Ovary (tissue), 9 donors: Measurements from ENCODE around the gene COX19. TPM values are rescaled to one million over a fixed set of nuclear protein-coding genes. Genes with fewer than 3 reads are reported as not detected.

Experiments
- DNase-seq, 5 donors: peaks; one replicate each; pipeline ENCODE4 v3.0.0-alpha.2; 2019 to 2020
- H3K27ac ChIP-seq, 2 donors: fragments of 200-600 bp; one replicate each; pipeline versions ENCODE4 v1.5.1 to v1.8.0; 2019 to 2022
- H3K27me3 ChIP-seq: fragments of 200-600 bp; one replicate; pipeline ENCODE4 v1.8.0; 2022
- H3K36me3 ChIP-seq: fragments of 200-600 bp; sonication (generic); one replicate; pipeline ENCODE4 v1.5.1; 2019
- H3K4me1 ChIP-seq: one replicate; pipeline ENCODE4 v1.8.1; 2013; ENCODE audit warnings: mild to moderate bottlenecking, moderate library complexity; ENCODE audit not compliant: insufficient read depth
- H3K4me3 ChIP-seq: fragments of 200-600 bp; sonication (generic); one replicate; pipeline ENCODE4 v1.5.1; 2017
- H3K9me3 ChIP-seq, 2 donors: fragments of 200-600 bp in 1 of 2; sonication (generic) in 1 of 2; one replicate each; pipeline versions ENCODE4 v1.5.1 to v1.8.1; 2013 to 2019; ENCODE audit warnings: mild to moderate bottlenecking in 1 of 2, moderate library complexity in 1 of 2
- EP300 ChIP-seq: sonication (generic); formaldehyde crosslinking; IDR thresholded peaks from one replicate; pipeline ENCODE4 v1.6.1; 2017; ENCODE audit warnings: antibody characterized with exemption
- POLR2A ChIP-seq: fragments of 450-650 bp; IDR thresholded peaks from one replicate; pipeline ENCODE4 v1.6.1; 2017; ENCODE audit warnings: antibody characterized with exemption, mild to moderate bottlenecking, moderate library complexity
- WGBS, 3 donors: extraction: QIAGEN DNeasy Blood & Tissue Kit in 1 of 3; methylation state at CpG; one replicate each; pipeline versions ENCODE4 v1.1.5 to v1.1.7; 2013 to 2017; 5-methylcytosine and 5-hydroxymethylcytosine counted together
- intact Hi-C, 4 donors: fragments of 100-400 bp; cut with DNase I; formaldehyde crosslinking; loops; one replicate each; pipeline versions ENCODE4 v1.11.0 to v1.15.1; 2022 to 2023
- polyA plus RNA-seq, 2 donors: library from polyadenylated mRNA; stranded (reverse); fragments of 200-250 nt in 1 of 2; fragments of 350-450 nt in 1 of 2; fragmentation: Illumina TruSeq in 1 of 2; extraction: RNeasy Lipid Tissue Mini Kit (QIAGEN cat#74804) in 1 of 2; gene quantifications; one replicate each; pipeline ENCODE4 v1.2.3, GENCODE V29; 2013 to 2014
- total RNA-seq, 7 donors: library from RNA; depleted of rRNA in 2 of 7; stranded (reverse); fragments of >200 nt in 2 of 7; fragmentation: NEBNext Ultra II Directional in 3 of 7; extraction: Animal tissue kit (Norgen Biotek cat#: 25700) in 3 of 7; gene quantifications; one replicate each; pipeline versions ENCODE4 v1.1.0 to v1.2.4, GENCODE V29; 2016 to 2023
- TF ChIP-seq, protein P1 (sequence below), 3 donors: fragments of 450-650 bp in 2 of 3; fragments of 200-600 bp in 1 of 3; IDR thresholded peaks; one replicate each; pipeline versions ENCODE4 v1.5.1 to v1.8.0; 2016 to 2022; ENCODE audit warnings: antibody characterized with exemption in 3 of 3, mild to moderate bottlenecking in 1 of 3
- donor health status: DM: no; HTN: no; CAD: no; lungs with moderate emphysema.
- donor health status: DM: no; HTN: no; CAD: no.
- donor health status: Bipolar disorder and iron deficiency.
- donor health status: DM: yes; HTN: yes; CAD: no.
- donor health status: DM: no; HTN: no; CAD: no.
- donor health status: DM: yes; HTN: yes; CAD: no.

COX19 gene
- total and polyA plus RNA-seq, 9 donors = 6.7 to 15.2 (median 10.3) TPM

DNA sequence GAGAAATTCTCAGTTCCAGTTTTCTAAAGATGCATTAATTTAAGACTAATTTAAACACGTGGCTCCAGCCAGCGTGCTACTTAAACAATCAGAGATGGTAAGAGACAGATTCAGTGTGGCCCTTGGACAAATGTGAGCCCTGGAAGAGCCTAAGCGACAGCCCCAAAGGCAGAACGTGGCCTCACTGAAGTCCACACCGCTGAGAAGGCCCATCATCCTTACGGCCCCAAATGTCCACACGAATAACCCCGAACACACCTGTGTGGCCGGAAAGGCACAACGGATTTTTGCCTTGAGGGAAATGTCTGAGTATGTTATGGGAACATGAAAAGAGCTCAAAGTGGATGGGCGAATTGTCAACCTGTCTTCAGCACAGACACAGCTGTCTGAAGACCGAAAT lies 3.2 kb downstream of the COX19 start:
- TF ChIP-seq POLR2A (no peak), EP300 (no peak)
- TF ChIP-seq, protein P1, sequence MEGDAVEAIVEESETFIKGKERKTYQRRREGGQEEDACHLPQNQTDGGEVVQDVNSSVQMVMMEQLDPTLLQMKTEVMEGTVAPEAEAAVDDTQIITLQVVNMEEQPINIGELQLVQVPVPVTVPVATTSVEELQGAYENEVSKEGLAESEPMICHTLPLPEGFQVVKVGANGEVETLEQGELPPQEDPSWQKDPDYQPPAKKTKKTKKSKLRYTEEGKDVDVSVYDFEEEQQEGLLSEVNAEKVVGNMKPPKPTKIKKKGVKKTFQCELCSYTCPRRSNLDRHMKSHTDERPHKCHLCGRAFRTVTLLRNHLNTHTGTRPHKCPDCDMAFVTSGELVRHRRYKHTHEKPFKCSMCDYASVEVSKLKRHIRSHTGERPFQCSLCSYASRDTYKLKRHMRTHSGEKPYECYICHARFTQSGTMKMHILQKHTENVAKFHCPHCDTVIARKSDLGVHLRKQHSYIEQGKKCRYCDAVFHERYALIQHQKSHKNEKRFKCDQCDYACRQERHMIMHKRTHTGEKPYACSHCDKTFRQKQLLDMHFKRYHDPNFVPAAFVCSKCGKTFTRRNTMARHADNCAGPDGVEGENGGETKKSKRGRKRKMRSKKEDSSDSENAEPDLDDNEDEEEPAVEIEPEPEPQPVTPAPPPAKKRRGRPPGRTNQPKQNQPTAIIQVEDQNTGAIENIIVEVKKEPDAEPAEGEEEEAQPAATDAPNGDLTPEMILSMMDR (IDR thresholded peaks at IDR 0.05) = no peak
- Histone ChIP-seq H3K36me3 (no peaks in the 10 kb centered on the region), H3K9me3 (no peaks in the 10 kb centered on the region), H3K27me3 (no peaks in the 10 kb centered on the region), H3K4me3 (no peak overlapping the region), H3K4me1 (peaks cover 14% of the 10 kb centered on the region), H3K27ac (no peak overlapping the region)
- WGBS, 3 donors = 82 to 89% (median 86%) methylated on average over 12 of the region's 12 CpGs
- intact Hi-C loops = no loop called here
- no peak for DNase-seq

DNA sequence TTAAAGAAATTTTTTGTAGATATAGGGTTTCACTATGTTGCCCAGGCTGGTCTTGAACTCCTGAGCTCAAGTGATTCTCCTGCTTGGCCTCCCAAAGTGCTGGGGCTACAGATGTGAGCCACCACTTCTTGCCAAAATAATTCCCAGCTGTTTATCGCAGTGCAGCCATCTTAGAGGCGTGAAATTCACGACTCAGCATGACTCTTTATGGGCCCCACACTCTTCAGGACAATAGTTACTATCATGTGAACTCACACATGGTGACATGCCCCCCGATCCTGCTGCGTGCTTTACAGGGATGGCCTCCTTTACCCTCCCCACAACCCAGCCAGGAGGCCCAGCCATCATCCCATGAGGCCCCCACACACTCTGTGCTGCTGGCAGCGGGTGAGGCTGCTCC lies 4.6 kb downstream of the COX19 start:
- WGBS, 3 donors = 86 to 88% (median 87%) methylated on average over 6 of the region's 6 CpGs
- Histone ChIP-seq H3K27me3 (no peaks in the 10 kb centered on the region), H3K27ac (no peak overlapping the region), H3K9me3 (no peaks in the 10 kb centered on the region), H3K36me3 (no peaks in the 10 kb centered on the region), H3K4me3 (no peak overlapping the region), H3K4me1 (peaks cover 6% of the 10 kb centered on the region)
- intact Hi-C loops = no loop called here
- TF ChIP-seq POLR2A (no peak), EP300 (no peak)
- TF ChIP-seq, protein P1 (IDR thresholded peaks at IDR 0.05) = no peak
- DNase-seq = no peak

DNA sequence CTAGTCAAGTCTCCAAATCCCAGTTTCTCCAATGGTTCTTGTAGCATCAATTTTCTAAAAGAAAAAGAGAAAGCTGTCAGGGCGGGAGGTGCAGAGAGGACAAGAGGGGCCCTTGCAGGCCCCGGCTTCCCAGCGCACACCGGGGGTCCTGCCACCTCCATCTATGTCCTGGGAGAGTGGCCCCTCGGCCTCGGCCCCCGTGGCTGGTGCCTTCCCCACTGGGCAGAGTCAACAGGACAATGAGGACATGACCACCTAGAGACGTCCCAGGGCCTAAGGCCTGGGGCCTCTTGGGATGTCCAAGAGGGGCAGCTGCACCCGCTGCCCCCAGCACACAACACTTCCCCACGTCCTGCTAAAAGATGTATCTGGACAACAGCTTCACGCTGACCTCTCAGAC lies 5.9 kb downstream of the COX19 start:
- no peaks in the 10 kb centered on the region for H3K36me3 ChIP-seq
- peaks cover 12% of the 10 kb centered on the region for H3K4me1 ChIP-seq

DNA sequence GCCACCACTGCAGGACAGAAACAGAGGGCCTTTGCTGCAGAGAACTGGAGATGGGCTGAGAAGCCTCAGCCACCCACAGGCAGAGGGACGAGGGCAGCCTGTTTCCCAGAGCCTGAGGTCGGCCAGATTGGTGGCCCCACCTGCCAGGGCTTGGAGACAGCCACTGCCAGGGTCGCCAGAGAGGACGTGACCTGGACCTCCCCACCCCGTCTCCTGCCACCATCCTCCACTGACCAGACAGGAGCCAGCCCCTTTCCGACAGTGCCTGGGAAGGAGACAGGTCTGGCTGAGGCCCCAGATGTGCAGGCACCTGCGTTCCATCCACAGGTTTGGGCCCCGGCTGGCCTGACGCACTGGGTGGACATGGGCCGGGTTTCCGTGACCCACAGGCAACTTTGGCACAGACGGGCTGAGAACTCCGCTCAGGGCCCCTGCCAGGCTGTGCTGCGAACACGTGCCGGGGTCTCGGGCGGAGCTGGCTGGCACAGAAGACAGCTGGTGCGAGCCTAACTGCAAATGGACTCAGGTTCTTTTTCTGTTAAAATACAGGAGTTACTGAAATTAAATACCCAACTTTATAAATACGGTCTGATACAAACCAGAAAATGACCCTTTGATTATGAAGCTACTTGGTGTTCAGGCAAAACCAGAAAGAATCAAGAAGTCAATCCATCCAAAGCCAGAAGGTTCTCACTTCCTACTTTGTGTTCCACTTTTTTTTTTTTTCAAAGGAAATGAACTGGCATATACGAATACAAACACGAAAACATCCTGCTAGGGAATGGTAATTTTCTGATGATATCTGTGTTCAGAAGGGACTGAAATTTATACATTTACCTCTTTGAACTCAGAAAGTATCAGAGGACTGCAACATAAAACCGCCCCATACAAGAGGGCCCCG lies 6.9 kb downstream of the COX19 start:
- Histone ChIP-seq H3K4me3 (no peak overlapping the region), H3K36me3 (no peaks in the 10 kb centered on the region), H3K27ac (no peak overlapping the region), H3K4me1 (peaks cover 14% of the 10 kb centered on the region), H3K9me3 (no peaks in the 10 kb centered on the region), H3K27me3 (no peaks in the 10 kb centered on the region)
- no peak for DNase-seq
- no peak for TF ChIP-seq EP300
- TF ChIP-seq, protein P1 (IDR thresholded peaks at IDR 0.05) = no peak
- no peak for TF ChIP-seq POLR2A
- intact Hi-C loops = no loop called here
- WGBS, 3 donors = 85 to 86% (median 86%) methylated on average over 24 of the region's 24 CpGs

More for the DNA sequence above, 5.9 kb downstream of the COX19 start:
- intact Hi-C loops = no loop called here
- H3K27ac ChIP-seq = no peak overlapping the region
- H3K27me3 ChIP-seq = no peaks in the 10 kb centered on the region
- H3K9me3 ChIP-seq = no peaks in the 10 kb centered on the region
- TF ChIP-seq, protein P1 (IDR thresholded peaks at IDR 0.05) = no peak
- TF ChIP-seq POLR2A (no peak), EP300 (no peak)
- no peak overlapping the region for H3K4me3 ChIP-seq
- no peak for DNase-seq
- WGBS, 3 donors = 91 to 95% (median 94%) methylated on average over 11 of the region's 11 CpGs
